H1 (cell line): ENCODE results near the gene GAS2. TPM values are rescaled to one million over a fixed set of nuclear protein-coding genes. Genes with fewer than 3 reads are reported as not detected.

Experiments used
- CTCF ChIA-PET: fragments of 300-600 bp; sonication (Branson Sonifier 250); formaldehyde crosslinking; loops from one replicate; lab custom pipeline; 2021; ENCODE audit not compliant: partially characterized antibody; lab: Charles Lee
- POLR2A ChIA-PET: fragments of 300-600 bp; sonication (Branson Sonifier 250); formaldehyde crosslinking; loops from one replicate; lab custom pipeline; 2021; ENCODE audit warnings: inconsistent platforms; ENCODE audit not compliant: partially characterized antibody; lab: Charles Lee
- DNase-seq, 2 experiments: peaks; one replicate each; pipeline versions ENCODE4 v3.0.0 to v3.0.0-alpha.2; 2010 to 2022; ENCODE audit warnings: low spot score in 2 of 2, low read depth in 1 of 2, mixed read lengths in 1 of 2
- FAIRE-seq: peaks from 2 replicates; lab custom pipeline; 2011; peaks lifted over from hg19 to GRCh38; lab: Jason Lieb, UNC
- H2AFZ ChIP-seq: 2 replicates; pipeline ENCODE4 v1.8.1; 2012; ENCODE audit warnings: low read length, inconsistent platforms
- H2AK5ac ChIP-seq: 2 replicates; pipeline ENCODE4 v1.6.1; 2013; ENCODE audit warnings: low read depth, low read length
- H2BK120ac ChIP-seq: replicated peaks from 2 replicates; pipeline ENCODE3; 2013; ENCODE audit warnings: low read depth, low read length, inconsistent platforms
- H2BK12ac ChIP-seq: 2 replicates; pipeline ENCODE4 v1.6.1; 2013; ENCODE audit warnings: low read depth, low read length
- H2BK15ac ChIP-seq: 2 replicates; pipeline ENCODE4 v1.6.1; 2013; ENCODE audit warnings: low read length
- H2BK20ac ChIP-seq: 2 replicates; pipeline ENCODE4 v1.6.1; 2013; ENCODE audit warnings: low read length
- H2BK5ac ChIP-seq: 2 replicates; pipeline ENCODE4 v1.6.1; 2013; ENCODE audit warnings: low read depth, low read length
- H3K14ac ChIP-seq: 2 replicates; pipeline ENCODE4 v1.6.1; 2013; ENCODE audit warnings: inconsistent platforms; ENCODE audit not compliant: insufficient read length
- H3K18ac ChIP-seq: 2 replicates; pipeline ENCODE4 v1.6.1; 2013; ENCODE audit warnings: low read length; ENCODE audit errors: extremely low read depth
- H3K23ac ChIP-seq: 2 replicates; pipeline ENCODE4 v1.6.1; 2013; ENCODE audit warnings: inconsistent platforms; ENCODE audit not compliant: insufficient read length
- H3K23me2 ChIP-seq: 2 replicates; pipeline ENCODE4 v1.6.1; 2013; ENCODE audit warnings: low read depth, low read length
- H3K27ac ChIP-seq: 2 replicates; pipeline ENCODE4 v1.6.1; 2011; ENCODE audit warnings: low read depth, low read length, inconsistent platforms
- H3K27me3 ChIP-seq, 4 experiments: replicated peaks in 1 of 4; 1 replicate in 1 of 4; 2 replicates in 3 of 4; pipeline versions ENCODE4 v1.6.1 to v1.8.1; 2011 to 2013; ENCODE audit warnings: low read length in 3 of 4, mild to moderate bottlenecking in 3 of 4, inconsistent platforms in 2 of 4, mixed read lengths in 2 of 4, moderate library complexity in 1 of 4; ENCODE audit not compliant: control insufficient read depth in 3 of 4, insufficient read depth in 3 of 4; ENCODE audit errors: extremely low read depth in 1 of 4
- H3K36me3 ChIP-seq, 4 experiments: 2 replicates each; pipeline versions ENCODE4 v1.6.1 to v1.8.1; 2011 to 2013; ENCODE audit warnings: mild to moderate bottlenecking in 4 of 4, low read length in 3 of 4, moderate library complexity in 2 of 4, control low read depth in 1 of 4, inconsistent platforms in 1 of 4; ENCODE audit not compliant: insufficient read depth in 4 of 4, control insufficient read depth in 2 of 4
- H3K4ac ChIP-seq: replicated peaks from 2 replicates; pipeline ENCODE3; 2013; ENCODE audit warnings: low read length, low read depth, mixed read lengths, inconsistent platforms; ENCODE audit not compliant: insufficient read length
- H3K4me1 ChIP-seq, 4 experiments: replicated peaks in 1 of 4; 1 replicate in 1 of 4; 2 replicates in 3 of 4; pipeline versions ENCODE4 v1.6.1 to v1.8.1; 2011 to 2013; ENCODE audit warnings: low read length in 3 of 4, inconsistent platforms in 2 of 4, mixed read lengths in 1 of 4; ENCODE audit not compliant: insufficient read depth in 4 of 4, control insufficient read depth in 3 of 4
- H3K4me2 ChIP-seq, 2 experiments: 2 replicates each; pipeline versions ENCODE4 v1.6.1 to v1.8.1; 2011 to 2013; ENCODE audit warnings: low read depth in 2 of 2, low read length in 2 of 2, control low read depth in 1 of 2, inconsistent platforms in 1 of 2, mild to moderate bottlenecking in 1 of 2; ENCODE audit not compliant: insufficient read depth in 1 of 2
- H3K4me3 ChIP-seq, 4 experiments: fragments of 200-600, 300-600 bp in 1 of 4; sonication (generic), shearing (Covaris generic), sonication (Bioruptor Twin) in 1 of 4; 2 replicates each; pipeline versions ENCODE4 v1.5.1 to v1.8.1; 2011 to 2016; ENCODE audit warnings: low read length in 4 of 4, low read depth in 3 of 4, control low read depth in 2 of 4, inconsistent platforms in 2 of 4, mild to moderate bottlenecking in 2 of 4, mixed read lengths in 1 of 4, moderate library complexity in 1 of 4; ENCODE audit not compliant: insufficient read depth in 2 of 4; ENCODE audit errors: extremely low read depth in 1 of 4
- H3K56ac ChIP-seq: replicated peaks from 2 replicates; pipeline ENCODE3; 2013; ENCODE audit warnings: low read depth, mild to moderate bottlenecking, mixed read lengths, low read length, inconsistent platforms; ENCODE audit not compliant: insufficient read length
- H3K79me1 ChIP-seq: 2 replicates; pipeline ENCODE4 v1.6.1; 2013; ENCODE audit warnings: low read depth, low read length, control low read depth
- H3K79me2 ChIP-seq, 2 experiments: 2 replicates each; pipeline versions ENCODE4 v1.6.1 to v1.8.1; 2012 to 2013; ENCODE audit warnings: low read length in 2 of 2, mild to moderate bottlenecking in 2 of 2, inconsistent platforms in 1 of 2; ENCODE audit not compliant: insufficient read depth in 2 of 2, control insufficient read depth in 1 of 2
- H3K9ac ChIP-seq, 4 experiments: replicated peaks in 1 of 4; 1 replicate in 1 of 4; 2 replicates in 3 of 4; pipeline versions ENCODE4 v1.6.1 to v1.8.1; 2011 to 2013; ENCODE audit warnings: low read depth in 3 of 4, low read length in 3 of 4, control low read depth in 2 of 4, mild to moderate bottlenecking in 2 of 4, moderate library complexity in 2 of 4, inconsistent platforms in 1 of 4; ENCODE audit errors: extremely low read depth in 1 of 4
- H3K9me3 ChIP-seq, 2 experiments: 2 replicates each; pipeline versions ENCODE4 v1.6.1 to v1.8.1; 2012 to 2013; ENCODE audit warnings: mild to moderate bottlenecking in 2 of 2, moderate library complexity in 2 of 2, control low read depth in 1 of 2, inconsistent platforms in 1 of 2, low read depth in 1 of 2, low read length in 1 of 2, mixed read lengths in 1 of 2; ENCODE audit not compliant: insufficient read depth in 2 of 2
- H4K20me1 ChIP-seq, 2 experiments: replicated peaks in 1 of 2; 2 replicates each; pipeline versions ENCODE3 to v1.8.1; 2011 to 2013; ENCODE audit warnings: inconsistent platforms in 2 of 2, low read length in 2 of 2, mild to moderate bottlenecking in 1 of 2; ENCODE audit not compliant: insufficient read depth in 2 of 2, control insufficient read depth in 1 of 2
- H4K5ac ChIP-seq: 2 replicates; pipeline ENCODE4 v1.6.1; 2013; ENCODE audit warnings: low read length, low read depth, mixed read lengths, inconsistent platforms; ENCODE audit not compliant: insufficient read length
- H4K8ac ChIP-seq: 2 replicates; pipeline ENCODE4 v1.8.0; 2013; ENCODE audit warnings: mild to moderate bottlenecking, moderate library complexity, low read length, inconsistent platforms; ENCODE audit not compliant: insufficient read depth; ENCODE audit errors: extremely low read depth
- H4K91ac ChIP-seq: replicated peaks from 2 replicates; pipeline ENCODE3; 2013; ENCODE audit warnings: low read length, mixed read lengths, inconsistent platforms; ENCODE audit not compliant: insufficient read length
- ASH2L ChIP-seq: fragments of 200-600, 300-600 bp; sonication (generic); IDR thresholded peaks from one replicate; pipeline ENCODE4 v1.7.1; 2017; ENCODE audit warnings: low read length
- CBX8 ChIP-seq: fragments of 300-800, 300-1000 bp; sonication (generic); IDR thresholded peaks from 2 replicates; pipeline ENCODE4 v1.7.1; 2016; ENCODE audit warnings: low read depth, low read length, borderline replicate concordance
- CREB1 ChIP-seq: IDR thresholded peaks from 2 replicates; pipeline ENCODE4 v1.6.1; 2012; ENCODE audit warnings: inconsistent platforms
- EGR1 ChIP-seq: IDR thresholded peaks from 2 replicates; pipeline ENCODE4 v1.6.1; 2011; ENCODE audit warnings: low read depth, low read length, borderline replicate concordance
- HDAC2 ChIP-seq, 2 experiments: fragments of 300-600 bp in 1 of 2; sonication (generic) in 1 of 2; IDR thresholded peaks; 2 replicates each; pipeline ENCODE4 v1.6.1; 2011 to 2012; ENCODE audit warnings: low read depth in 2 of 2, low read length in 2 of 2, mild to moderate bottlenecking in 2 of 2, moderate library complexity in 2 of 2, borderline replicate concordance in 1 of 2, inconsistent platforms in 1 of 2
- KDM5A ChIP-seq: fragments of 200-600 bp; IDR thresholded peaks from 2 replicates; pipeline ENCODE4 v1.7.1; 2012; ENCODE audit warnings: mild to moderate bottlenecking, low read length, inconsistent platforms, mixed read lengths
- SIN3A ChIP-seq, 2 experiments: IDR thresholded peaks in 1 of 2; conservative IDR thresholded peaks in 1 of 2; 2 replicates each; pipeline ENCODE4 v1.6.1; 2011 to 2012; ENCODE audit warnings: low read length in 2 of 2, improper control_type of control experiment in 1 of 2, low read depth in 1 of 2, mild to moderate bottlenecking in 1 of 2
- TAF1 ChIP-seq: IDR thresholded peaks from 2 replicates; pipeline ENCODE4 v1.6.1; 2011; ENCODE audit warnings: mild to moderate bottlenecking, low read depth, low read length
- TBP ChIP-seq: IDR thresholded peaks from 2 replicates; pipeline ENCODE4 v1.6.1; 2011; ENCODE audit warnings: low read depth, low read length, improper control_type of control experiment
- ZNF274 ChIP-seq: IDR thresholded peaks from 2 replicates; pipeline ENCODE4 v1.7.0; 2012; ENCODE audit warnings: low read length, borderline replicate concordance; ENCODE audit errors: extremely low read depth
- WGBS, 2 experiments: shearing (Covaris generic) in 1 of 2; methylation state at CpG; one replicate each; pipeline versions ENCODE4 v1.1.6 to v1.1.7; 2013 to 2015; ENCODE audit warnings: low lambda C conversion rate in 2 of 2, mixed read lengths in 2 of 2, inconsistent platforms in 1 of 2, low coverage in 1 of 2, missing lambda C conversion rate in 1 of 2; ENCODE audit not compliant: insufficient replicate concordance in 2 of 2, insufficient coverage in 1 of 2, insufficient read length in 1 of 2; ENCODE audit errors: extremely low coverage in 1 of 2, missing lambda C conversion rate in 1 of 2; 5-methylcytosine and 5-hydroxymethylcytosine counted together
- polyA plus RNA-seq, 7 experiments: library from polyadenylated mRNA; depleted of rRNA in 3 of 7; stranded (reverse) in 5 of 7; unstranded in 2 of 7; fragments of >200 nt in 5 of 7; fragments of 200-250 nt in 2 of 7; gene quantifications; 1 replicate in 5 of 7; 2 replicates in 1 of 7; 4 replicates in 1 of 7; pipeline versions ENCODE4 v1.2.1 to v1.2.3, GENCODE V29; 2011 to 2013; ENCODE audit warnings: missing spikeins in 2 of 7, mixed read lengths in 2 of 7
- total RNA-seq: library from RNA; stranded (reverse); fragmentation: NEBNext Ultra II Directional; extraction: Animal tissue kit (Norgen Biotek cat#: 25700); gene quantifications from 2 replicates; pipeline ENCODE4 v1.2.1, GENCODE V29; 2021

GAS2 gene
- total and polyA plus RNA-seq, 2 of the 8 experiments (the other 6 are each of a cell fraction or from before 2014, with no cell fraction given) = 0.70 to 1.7 TPM

DNA sequence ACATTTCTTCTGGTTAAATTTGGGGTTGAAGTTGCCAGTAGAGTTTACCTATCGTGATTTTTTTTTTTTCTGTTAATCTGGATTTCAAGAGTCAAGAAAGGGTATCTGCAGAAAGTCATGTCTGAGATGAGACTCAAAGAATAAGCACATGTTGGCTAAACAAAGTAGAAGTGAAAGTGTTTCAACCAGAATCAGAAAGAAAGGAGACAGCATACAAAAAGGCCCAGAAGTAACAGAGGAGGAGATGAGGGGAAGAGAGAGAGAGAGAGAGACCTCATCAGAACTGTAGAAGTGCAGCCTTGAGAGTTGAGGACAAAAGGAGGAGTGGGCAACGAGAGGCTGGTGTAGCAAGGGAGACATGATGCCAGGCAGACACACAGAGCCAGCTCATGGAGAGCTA is 108.3 kb downstream of the GAS2 start:
- no peaks in the 10 kb centered on the region for H3K4me1 ChIP-seq
- no peak overlapping the region for H3K27ac ChIP-seq
- H3K27me3 ChIP-seq = no peaks in the 10 kb centered on the region
- FAIRE-seq (no peak), DNase-seq (no peak)
- H4K8ac ChIP-seq = no peak overlapping the region
- H3K9ac ChIP-seq = no peak overlapping the region
- no peak overlapping the region for H3K4ac ChIP-seq
- no peak overlapping the region for H2AK5ac ChIP-seq
- no peak overlapping the region for H2BK20ac ChIP-seq
- H3K4me2 ChIP-seq = no peak overlapping the region
- no peaks in the 10 kb centered on the region for H3K9me3 ChIP-seq
- no peaks in the 10 kb centered on the region for H3K79me1 ChIP-seq
- H4K5ac ChIP-seq = no peak overlapping the region
- H2BK5ac ChIP-seq = no peak overlapping the region
- H2BK12ac ChIP-seq = no peak overlapping the region
- ChIA-PET POLR2A (no interaction called here), CTCF (no interaction called here)
- H3K23ac ChIP-seq = no peak overlapping the region
- H2BK120ac ChIP-seq = no peak overlapping the region
- no peaks in the 10 kb centered on the region for H3K36me3 ChIP-seq
- WGBS, 2 experiments = 88% methylated on average over 2 of the region's 2 CpGs; no CpG with 5 or more reads in 1 of the 2 experiments
- H3K23me2 ChIP-seq = no peaks in the 10 kb centered on the region
- no peaks in the 10 kb centered on the region for H4K20me1 ChIP-seq
- H2BK15ac ChIP-seq = no peak overlapping the region
- no peak overlapping the region for H2AFZ ChIP-seq
- no peak for TF ChIP-seq KDM5A
- TF ChIP-seq TAF1 = no peak
- TF ChIP-seq TBP = no peak
- no peak for TF ChIP-seq EGR1
- TF ChIP-seq ASH2L = no peak
- no peak for TF ChIP-seq HDAC2 (IDR thresholded peaks at IDR 0.05; ENCODE audit: borderline replicate concordance in 1 of 2, low read depth in 2 of 2, low read length in 2 of 2)
- TF ChIP-seq SIN3A (conservative IDR thresholded peaks at IDR 0.05 in 1 of 2, IDR thresholded peaks at IDR 0.05 in 1 of 2; ENCODE audit: low read depth in 1 of 2, low read length in 2 of 2) = no peak
- no peak for TF ChIP-seq CREB1
- TF ChIP-seq CBX8 = no peak
- TF ChIP-seq ZNF274 = no peak
- H3K18ac ChIP-seq = no peak overlapping the region
- H3K56ac ChIP-seq = no peak overlapping the region
- H4K91ac ChIP-seq = no peak overlapping the region
- no peak overlapping the region for H3K4me3 ChIP-seq
- H3K14ac ChIP-seq = no peak overlapping the region
- H3K79me2 ChIP-seq = no peaks in the 10 kb centered on the region
